Activated CD4-positive, CD25-positive, alpha-beta regulatory T cell treated with anti-CD3 and anti-CD28 coated beads, Interleukin-2, amount 50 U/mL, for 24 hours (primary cell): Measurements from ENCODE around the gene TSGA10.
"Not testable (repeated sequence)": the region's sequence is repeated elsewhere in the genome, so short reads cannot be mapped to it uniquely, and the experiment has no call there.

Experiments
- ATAC-seq, 2 donors: fragments of 150-1000 bp; cut with Tn5 transposase; one replicate each; pipeline ENCODE4 v1.10.0; 2021; ENCODE audit warnings: mild to moderate bottlenecking in 1 of 2, moderate library complexity in 1 of 2

The TSGA10 gene, protein sequence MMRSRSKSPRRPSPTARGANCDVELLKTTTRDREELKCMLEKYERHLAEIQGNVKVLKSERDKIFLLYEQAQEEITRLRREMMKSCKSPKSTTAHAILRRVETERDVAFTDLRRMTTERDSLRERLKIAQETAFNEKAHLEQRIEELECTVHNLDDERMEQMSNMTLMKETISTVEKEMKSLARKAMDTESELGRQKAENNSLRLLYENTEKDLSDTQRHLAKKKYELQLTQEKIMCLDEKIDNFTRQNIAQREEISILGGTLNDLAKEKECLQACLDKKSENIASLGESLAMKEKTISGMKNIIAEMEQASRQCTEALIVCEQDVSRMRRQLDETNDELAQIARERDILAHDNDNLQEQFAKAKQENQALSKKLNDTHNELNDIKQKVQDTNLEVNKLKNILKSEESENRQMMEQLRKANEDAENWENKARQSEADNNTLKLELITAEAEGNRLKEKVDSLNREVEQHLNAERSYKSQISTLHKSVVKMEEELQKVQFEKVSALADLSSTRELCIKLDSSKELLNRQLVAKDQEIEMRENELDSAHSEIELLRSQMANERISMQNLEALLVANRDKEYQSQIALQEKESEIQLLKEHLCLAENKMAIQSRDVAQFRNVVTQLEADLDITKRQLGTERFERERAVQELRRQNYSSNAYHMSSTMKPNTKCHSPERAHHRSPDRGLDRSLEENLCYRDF

DNA sequence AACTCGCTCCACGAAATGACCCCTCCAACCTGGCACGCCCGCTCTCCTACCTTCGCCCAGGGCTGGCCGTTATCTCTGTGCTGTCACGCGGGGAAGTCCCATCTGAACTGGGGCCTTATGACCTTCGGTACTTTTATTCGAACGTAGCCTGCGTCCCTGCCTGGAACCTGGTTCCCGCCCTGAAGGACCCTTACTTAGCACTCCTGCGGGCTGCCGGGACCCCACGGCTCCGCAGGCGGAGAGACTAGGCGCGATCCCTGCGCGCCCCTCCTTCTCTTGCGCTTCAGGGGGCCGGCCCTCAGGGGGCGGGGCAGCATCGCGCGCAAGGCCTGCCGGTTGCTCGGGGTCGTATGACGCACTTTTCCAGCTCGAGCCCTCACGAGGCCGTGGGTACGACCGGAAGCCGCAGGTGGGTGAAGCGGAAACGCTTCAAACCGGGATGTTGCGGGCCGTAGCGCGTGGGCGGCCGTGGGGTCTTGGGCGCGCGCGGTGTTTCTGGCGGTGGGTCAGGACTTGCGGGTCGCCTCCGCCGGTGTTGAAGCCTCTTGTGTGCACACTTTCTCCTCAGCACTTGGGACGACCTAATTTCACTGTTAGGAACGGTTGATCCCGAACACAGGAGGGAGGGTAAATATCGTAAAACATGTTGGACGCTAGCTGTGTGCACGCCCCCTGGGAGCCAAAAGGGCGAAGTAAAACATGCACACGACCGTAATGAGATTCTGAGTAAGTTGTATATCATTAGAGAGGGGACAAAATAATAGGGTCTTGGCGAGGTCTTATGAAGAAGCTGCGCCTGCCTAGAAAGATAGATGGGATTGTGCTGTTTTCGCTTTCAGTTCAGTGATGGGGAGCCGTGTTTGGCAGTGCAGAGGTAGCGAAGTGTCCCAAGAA lies at the start of gene TSGA10, which contains the start of gene LIPT1:
Gene TSGA10 (minus strand): TSS at position 300 of the 894 bp plus-strand sequence. CDS start 45,503 bp downstream, outside the sequence.
Gene LIPT1 (plus strand): TSS at position 325 of the 894 bp plus-strand sequence. CDS start 6,991 bp downstream, outside the sequence.
- ATAC-seq: peak; percentile 97

DNA sequence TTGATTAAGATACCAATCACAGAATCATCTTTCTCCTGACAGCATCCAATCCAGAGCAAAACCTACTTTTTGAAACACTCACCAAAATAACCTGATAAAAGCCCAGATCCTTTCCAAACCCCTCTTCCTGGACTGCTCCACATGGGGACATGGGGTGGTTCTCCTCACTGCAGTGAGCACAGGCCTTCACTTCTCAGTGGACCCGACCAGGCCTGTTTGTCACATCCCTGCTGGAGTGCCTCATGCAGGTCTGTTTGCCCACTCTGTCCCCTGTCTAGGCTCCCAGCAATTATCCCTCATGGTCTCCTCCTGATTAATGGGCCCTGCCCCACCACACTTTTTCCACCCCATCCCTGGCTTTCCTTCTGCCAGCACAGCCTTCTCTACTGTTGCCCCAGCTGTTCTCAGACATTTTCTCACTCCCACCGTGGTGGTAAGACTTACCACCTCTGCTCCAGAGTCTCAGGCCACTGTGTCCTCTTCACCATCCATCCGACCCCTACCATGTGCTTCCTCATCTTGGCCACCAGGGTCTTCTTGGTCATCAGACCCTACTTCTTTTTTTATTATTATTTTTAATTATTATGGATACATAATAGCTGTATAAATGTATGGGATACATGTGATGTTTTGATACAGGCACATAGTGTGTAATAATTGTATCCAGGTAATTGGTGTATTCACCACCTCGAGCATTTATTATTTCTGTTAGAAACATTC lies 47.4 kb upstream of the TSGA10 start:
- ATAC-seq: no peak

- ATAC-seq: no peak
These were observed 45.5 kb upstream of the TSGA10 start for GRCh38 chr2:99200076-99200800.

DNA sequence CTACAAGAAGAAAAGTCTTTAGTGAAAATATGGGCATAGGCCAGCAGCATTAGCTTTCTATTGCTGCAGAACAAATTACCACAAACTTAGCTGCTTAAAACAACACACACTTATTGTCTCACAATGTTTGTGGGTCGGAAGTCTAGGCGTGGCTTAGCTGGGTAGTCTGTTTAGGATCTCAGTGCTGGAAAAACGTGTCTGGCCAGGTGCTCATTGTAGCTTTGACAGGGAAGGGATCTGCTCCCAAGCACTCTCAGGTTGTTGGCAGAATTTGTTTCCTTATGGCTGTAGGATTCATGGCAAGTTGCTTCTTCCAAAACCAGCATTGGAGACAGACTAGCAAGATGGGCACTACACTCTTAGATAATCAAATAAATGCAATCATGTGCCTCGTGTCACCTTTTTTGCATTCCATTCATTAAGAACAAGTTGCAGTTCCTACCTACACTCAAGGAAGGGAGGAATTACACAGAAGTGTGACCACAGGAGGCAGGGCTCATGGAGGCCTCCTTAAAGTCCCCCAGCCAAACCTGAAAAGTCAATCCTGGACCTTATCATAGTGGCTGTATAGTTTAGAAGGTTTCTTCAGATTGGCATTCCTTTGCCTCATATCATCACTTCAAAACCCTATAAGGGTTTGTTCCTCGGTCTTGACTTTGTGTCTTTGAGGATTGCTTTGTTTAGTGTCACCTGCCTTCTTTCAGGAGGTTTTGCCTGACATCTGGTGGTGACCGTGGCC lies 43.5 kb upstream of the TSGA10 start:
- no peak for ATAC-seq

GRCh38 chr2:99192364-99192763 lies 37.6 kb upstream of the TSGA10 start:
- ATAC-seq: not testable (repeated sequence)

DNA sequence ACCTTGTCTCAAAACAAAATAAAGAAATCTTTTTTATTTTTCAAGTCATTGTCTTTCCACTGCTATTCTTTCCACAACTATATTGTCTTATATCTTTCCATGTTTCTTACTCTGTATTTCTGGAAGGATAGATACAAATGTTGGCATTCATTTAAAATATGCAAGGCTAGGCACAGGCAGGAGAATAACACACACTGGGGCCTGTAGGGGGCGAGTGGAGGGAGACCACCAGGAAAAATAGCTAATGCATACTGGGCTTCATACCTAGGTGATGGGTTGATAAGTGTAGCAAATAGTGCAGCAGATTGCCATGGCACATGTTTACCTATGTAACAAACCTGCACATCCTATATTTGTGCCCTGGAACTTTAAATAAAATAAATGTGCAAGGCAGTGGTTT lies 35.8 kb upstream of the TSGA10 start:
- no peak for ATAC-seq

DNA sequence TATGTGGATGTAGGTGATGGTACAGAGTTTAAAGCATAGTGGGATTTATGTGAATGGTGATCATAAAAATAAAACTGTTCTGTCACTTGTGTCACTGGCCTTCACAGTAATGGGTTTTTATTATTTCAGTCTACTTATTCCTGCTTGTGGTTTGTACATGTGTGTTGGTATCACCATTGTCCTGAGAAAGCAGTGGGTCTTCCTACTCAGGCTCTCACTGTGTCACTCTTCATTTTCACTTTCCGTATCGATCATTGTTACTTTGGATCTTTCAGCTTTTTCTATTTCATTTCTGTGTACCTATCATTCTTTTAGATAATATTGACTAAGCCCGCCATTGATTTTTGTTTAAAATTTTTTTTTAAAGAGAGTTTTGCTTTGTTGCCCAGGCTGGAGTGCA lies 33.6 kb upstream of the TSGA10 start:
- no peak for ATAC-seq

- ATAC-seq: no peak
These were observed 32.3 kb upstream of the TSGA10 start for GRCh38 chr2:99187011-99187410.

- no peak for ATAC-seq
These were observed 30.1 kb upstream of the TSGA10 start for GRCh38 chr2:99184811-99185210.

GRCh38 chr2:99183025-99183424 lies 28.3 kb upstream of the TSGA10 start:
- no peak for ATAC-seq

GRCh38 chr2:99181624-99182000 lies 26.9 kb upstream of the TSGA10 start:
- ATAC-seq: no peak

DNA sequence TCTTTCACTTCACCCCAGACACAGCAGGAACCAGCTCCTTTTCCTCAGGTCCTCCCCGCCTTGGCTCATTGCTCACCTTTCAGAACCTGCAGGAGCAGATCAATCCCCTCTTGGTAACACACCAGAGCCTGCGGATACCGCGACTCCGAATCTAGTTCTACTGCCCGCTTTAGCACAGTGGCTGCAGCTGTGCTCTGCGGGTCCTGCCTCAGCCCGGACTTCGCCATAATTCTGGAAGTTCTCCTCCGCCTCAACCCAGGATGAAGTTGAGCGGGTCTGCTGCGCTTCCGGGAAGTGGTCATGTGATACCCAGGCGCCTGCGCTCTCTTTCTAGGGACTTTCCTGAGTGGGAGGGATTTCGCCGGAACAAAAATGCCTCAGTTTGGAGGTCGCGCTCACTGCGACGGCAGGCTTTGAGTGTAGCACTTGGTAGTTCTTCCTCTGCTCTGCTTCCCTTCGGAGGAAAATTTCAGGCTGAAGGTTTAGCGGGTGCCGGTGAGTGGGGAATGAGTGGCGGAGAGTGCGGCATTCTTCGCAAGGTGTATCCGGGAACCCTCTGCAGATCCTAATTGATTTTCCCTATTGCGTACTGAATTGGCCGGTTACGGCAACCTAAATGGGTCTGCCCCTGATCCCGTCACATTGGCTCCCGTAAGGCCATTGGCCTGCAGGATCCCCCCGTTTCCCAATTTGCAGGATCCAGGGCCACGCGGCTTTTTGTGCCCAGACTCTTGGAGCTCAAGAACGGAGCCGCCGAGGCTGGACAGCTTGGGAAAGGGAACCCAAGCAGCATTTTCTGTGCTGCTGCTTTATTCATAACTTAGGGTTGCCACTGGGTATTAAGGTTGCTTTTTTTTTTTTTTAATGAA lies 26.2 kb upstream of the TSGA10 start, which contains the start of the genes MITD1 and MRPL30:
Gene MITD1 (minus strand): TSS at position 304 of the 869 bp plus-strand sequence. CDS start 77 bp downstream, at position 227.
Gene MRPL30 (plus strand): TSS at position 430 of the 869 bp plus-strand sequence. CDS start 5,020 bp downstream, outside the sequence.
- ATAC-seq: peak; percentile 93 to 94

DNA sequence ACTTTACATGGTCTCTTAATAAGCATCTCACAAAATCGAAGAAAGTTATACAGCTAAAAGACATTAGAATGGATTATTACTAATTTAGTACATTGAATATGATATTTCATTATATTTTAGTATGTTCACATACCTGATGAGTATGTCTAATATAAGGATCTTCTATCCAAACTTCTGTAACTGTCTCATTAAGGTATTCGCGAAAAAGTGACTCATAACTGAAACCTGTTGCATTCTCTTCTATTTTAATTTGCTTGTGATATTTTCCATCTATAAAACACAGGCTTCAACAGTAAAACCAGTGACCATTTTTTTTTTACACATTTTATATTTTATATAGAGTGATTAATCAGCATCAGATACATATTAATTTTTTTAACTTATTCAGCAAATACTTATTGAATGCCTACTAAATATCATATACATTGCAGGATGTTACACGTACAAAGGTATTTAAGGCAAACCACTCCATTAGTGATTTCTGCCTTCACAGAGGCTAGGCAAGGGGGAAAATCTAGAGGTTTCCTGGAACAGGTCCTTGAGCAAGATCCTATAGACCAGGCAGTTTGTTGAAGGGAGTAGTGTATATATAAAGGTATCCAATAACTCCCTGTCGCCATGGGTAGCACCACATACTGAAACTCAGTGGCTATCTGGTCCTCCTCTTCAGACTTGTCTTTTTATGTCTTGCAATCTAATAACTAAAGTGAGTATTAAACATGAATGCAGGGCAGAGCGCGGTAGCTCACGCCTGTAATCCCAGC lies 16.8 kb upstream of the TSGA10 start:
- ATAC-seq: peak in 1 of 2 donors; percentile 47

DNA sequence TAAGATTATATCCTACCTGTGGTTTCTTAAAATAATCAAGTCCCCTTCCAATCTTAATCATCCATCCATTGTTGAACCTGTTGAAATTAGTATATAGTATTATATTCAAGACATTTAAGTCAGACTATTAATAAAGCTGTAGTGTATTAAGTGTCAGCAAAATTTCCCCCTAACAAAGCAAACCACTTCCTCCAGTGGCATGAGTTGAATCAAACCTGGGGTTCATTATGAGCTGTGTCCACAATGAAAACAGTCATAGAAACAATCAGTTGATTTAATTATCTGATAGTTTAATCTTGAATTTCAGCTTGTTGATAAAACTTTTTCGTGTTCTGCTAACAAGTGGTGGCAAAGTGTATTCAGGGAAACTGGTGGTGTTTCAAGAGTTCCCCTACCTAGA lies 14.8 kb upstream of the TSGA10 start:
- ATAC-seq: peak; percentile 76 to 88

GRCh38 chr2:99166218-99166617 lies 11.5 kb upstream of the TSGA10 start:
- no peak for ATAC-seq

- no peak for ATAC-seq
These were observed 4.9 kb upstream of the TSGA10 start for GRCh38 chr2:99159594-99159993.

- ATAC-seq: no peak
These were observed 3.9 kb upstream of the TSGA10 start for GRCh38 chr2:99158599-99158998.

DNA sequence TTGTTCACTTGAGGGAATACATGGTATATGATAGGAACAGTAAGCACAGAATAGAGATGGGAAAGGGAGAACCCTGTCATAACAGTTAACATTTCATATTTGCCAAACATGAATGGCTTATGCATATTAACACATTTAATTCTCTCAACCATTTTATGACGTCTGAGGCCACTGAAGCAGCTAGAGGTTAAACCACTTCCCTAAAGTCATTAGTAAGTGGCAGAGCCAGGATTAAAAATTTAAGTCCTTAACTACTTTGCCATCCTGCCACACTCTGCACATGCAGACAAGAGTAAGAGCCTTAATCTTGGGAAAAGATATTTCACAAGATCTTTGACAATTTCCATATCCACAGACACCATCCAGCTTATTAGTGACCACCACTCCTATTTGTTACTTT lies 2.1 kb upstream of the TSGA10 start:
- ATAC-seq: no peak
